HG03439 (cell line): ENCODE results near the gene THRB.

Experiments
- ATAC-seq: cut with Tn5 transposase; IDR thresholded peaks from one replicate; pipeline ENCODE4 v1.9.1; 2021; ENCODE audit warnings: mild to moderate bottlenecking, moderate library complexity; ENCODE audit not compliant: unreplicated experiment

The THRB gene

GRCh38 chr3:24355806-24356205, 138.8 kb downstream of the THRB start:
- ATAC-seq: no peak

GRCh38 chr3:24354230-24354629, 140.4 kb downstream of the THRB start:
- no peak for ATAC-seq

DNA sequence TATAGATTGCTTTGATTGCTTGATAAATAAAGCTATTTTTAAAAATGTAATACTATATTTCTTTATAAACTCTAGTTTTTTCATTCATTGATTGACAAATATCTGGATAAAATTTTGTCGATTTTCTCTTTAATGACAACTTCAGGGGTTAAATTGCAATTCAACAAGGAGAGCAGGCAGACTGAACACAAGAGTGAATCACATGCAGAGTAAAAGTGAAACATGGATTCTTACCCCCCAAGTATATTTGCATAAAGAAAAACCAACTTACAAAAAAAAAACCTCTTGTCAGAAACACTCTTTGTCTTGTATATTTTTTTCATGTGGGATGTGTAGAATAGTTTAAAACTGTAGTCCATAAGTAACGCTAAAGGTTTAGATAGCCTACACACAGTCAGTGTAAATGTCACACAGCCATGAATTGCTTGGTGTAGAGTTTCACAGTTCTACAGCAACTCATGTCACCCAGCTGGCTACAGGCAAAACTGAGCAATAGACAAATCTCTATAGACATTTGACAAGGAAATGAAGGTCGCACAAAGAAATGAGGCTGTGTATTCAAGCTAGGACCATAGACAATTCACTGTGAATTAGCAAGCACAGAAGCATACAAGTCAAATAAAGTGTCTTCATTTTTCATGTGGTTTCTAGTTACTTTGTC, 141.6 kb downstream of the THRB start:
- ATAC-seq: no peak

GRCh38 chr3:24351779-24352469, 142.7 kb downstream of the THRB start:
- ATAC-seq: no peak

- ATAC-seq: no peak
Observed at GRCh38 chr3:24349367-24350019, 145.2 kb downstream of the THRB start.

GRCh38 chr3:24348348-24348747, 146.3 kb downstream of the THRB start:
- no peak for ATAC-seq

- no peak for ATAC-seq
Observed at GRCh38 chr3:24344784-24345439, 149.7 kb downstream of the THRB start.

- ATAC-seq: no peak
Observed at GRCh38 chr3:24343084-24343783, 151.4 kb downstream of the THRB start.

DNA sequence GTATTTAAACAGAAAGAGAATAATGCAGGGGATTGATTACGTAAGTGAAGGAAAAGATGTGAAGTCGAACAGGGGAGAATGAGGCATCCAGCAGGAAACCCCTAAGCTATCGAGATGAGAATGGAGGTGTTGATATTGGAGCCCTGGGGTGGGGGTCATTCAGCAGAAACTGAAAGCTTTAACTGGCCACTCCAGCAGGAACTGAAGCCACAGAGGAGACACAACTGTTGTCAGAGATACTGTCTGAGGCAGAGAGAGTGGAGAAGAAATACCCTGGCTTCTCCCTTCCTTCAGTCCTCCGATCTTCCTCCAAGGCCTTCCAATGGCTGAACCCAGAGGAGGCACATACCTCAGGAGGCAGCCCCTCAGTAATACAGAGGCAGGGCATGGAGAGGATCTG, 152.4 kb downstream of the THRB start:
- no peak for ATAC-seq

DNA sequence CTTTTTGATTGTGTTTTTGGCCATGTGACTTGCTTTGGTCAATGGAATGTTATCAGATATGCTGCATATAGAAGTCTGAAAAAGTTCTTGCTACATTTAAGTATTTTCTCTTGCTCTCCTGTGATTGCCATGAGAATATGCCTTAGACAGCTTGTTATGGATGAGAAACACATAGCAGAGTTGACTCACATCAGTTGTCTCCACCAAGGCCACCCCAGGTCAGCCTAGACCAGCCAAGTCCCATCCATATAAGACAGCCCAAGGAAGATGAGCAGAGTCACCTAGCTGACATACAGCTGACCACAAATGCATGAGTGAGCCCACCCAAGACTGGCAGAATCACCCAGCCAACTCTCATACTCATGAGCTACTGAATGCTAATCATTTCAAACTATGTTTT, 153.0 kb downstream of the THRB start:
- ATAC-seq: no peak

- no peak for ATAC-seq
Observed at GRCh38 chr3:24340966-24341365, 153.7 kb downstream of the THRB start.

- ATAC-seq: no peak
Observed at GRCh38 chr3:24340161-24340560, 154.5 kb downstream of the THRB start.

DNA sequence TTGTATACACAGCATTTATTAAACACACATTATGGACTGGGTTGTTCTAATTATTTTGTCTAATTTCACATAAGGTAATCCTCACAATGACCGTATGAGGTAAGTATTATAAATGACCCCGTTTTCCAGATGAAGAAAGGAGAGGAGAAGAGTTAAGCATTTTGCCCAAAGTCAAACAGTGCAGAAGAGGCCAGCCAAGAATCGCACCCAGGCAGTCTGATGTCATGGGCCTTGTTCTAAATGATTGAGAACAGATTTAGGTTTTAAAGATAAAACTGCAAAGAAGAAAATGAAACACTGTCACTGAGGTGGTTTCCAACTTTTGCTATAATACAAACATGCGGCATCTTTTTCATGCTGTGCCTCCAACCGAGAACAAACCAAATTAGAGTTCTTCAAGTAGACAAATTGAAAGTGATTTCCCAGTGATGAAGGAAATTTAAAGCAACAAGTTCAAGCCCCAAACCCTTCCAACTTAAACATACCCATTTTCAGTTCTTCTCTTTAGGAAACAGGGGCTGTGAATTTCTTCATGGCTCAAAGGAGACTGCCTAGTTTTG, 155.3 kb downstream of the THRB start:
- ATAC-seq: no peak

DNA sequence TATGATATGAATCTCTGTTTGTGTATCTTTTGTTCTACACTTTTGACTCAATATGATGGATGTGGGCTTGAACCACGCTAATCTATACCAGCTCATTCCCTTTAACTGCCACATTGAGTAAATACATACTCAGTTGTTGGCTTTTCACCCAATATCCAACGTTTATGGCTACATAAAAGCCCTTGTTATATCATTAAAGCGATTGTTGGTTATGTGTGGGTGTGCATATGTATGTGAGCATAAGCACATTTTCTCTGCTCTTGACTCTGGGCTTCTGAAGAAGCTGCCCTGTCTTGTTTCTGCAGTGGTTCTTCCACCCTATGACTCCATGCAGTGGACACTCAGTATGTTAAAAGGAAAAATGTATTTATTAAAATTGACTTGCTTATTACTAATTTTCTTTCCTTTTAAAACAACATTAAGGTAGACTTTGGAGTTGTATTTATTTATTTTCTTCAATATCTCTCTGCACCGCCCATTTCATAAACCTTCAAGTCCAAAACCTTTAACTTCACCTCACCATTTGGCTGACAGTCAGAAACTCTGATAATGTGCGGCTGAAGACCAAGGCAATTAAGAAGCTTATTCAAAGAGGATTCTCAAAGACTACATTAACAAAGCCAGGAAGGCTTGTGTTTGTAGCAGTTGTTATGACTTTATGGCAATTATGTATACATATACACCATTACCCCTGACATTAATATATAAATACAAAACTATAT, 156.1 kb downstream of the THRB start:
- ATAC-seq: no peak

DNA sequence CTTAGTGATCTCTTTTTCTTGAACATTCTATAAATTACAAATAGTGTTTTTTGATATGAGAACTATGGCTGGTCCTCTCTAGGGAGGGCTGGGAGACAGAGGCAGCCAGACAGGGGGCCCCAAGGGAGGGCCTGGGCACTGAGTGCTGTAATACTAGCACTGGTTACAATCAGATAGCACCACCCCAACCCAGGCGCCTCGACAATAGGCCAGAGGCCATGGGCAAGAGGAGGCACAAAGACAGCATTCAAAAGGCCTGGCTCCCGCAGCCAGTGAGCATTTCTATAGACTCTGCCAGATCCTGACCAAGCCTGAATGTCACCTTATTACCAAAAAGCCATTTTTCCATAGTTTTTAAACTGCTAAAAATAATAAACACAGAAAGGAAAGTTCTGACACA, 158.5 kb downstream of the THRB start:
- ATAC-seq: no peak

GRCh38 chr3:24332092-24332491, 162.6 kb downstream of the THRB start:
- ATAC-seq: no peak

GRCh38 chr3:24323272-24323671, 171.4 kb downstream of the THRB start:
- ATAC-seq: no peak

DNA sequence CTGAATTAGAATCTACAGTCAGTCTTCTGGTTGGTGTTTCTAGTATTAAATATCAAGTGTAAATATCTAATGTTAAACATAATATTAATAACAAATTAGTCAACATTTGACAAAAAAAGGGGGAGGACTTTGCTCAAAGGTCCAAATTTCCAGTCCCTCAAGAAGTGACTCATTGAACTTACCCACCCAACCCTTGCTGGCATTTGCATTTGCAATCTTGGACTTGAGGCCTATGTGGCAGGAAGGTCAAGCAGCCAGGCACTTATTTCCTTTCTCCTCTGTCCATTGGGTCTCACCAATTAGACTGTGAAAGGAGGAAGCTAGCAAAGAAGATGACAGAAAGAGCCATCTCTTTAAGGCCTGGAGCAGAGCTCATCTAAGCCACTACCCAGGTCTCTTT, 174.0 kb downstream of the THRB start:
- no peak for ATAC-seq

DNA sequence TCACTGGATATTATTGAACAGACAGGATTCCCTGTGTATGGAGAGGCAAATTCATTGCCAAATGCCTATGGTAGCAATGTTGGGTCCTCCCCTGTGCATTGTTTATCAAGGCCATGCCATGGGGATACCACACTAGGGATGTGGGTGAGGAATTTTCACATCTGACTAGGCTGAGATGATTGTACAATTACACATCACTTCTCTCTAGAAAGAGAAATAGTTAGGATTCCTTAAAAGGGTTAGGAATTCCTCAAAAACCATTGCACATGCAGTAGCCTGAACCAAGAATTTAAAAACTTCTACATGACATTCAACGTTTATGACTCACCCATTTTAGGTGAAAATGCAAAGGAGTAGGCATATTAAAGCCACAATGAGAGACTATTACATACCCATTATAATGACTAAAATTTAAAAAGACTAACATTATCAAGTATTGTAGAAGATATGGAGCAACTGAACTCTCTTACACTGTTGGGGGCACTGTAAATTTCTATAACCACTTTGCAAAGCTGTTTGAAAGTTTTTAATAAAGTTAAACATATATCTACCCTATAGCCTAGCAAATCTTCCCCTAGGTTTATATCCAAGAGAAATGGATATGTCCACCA, 175.9 kb downstream of the THRB start:
- ATAC-seq: no peak

DNA sequence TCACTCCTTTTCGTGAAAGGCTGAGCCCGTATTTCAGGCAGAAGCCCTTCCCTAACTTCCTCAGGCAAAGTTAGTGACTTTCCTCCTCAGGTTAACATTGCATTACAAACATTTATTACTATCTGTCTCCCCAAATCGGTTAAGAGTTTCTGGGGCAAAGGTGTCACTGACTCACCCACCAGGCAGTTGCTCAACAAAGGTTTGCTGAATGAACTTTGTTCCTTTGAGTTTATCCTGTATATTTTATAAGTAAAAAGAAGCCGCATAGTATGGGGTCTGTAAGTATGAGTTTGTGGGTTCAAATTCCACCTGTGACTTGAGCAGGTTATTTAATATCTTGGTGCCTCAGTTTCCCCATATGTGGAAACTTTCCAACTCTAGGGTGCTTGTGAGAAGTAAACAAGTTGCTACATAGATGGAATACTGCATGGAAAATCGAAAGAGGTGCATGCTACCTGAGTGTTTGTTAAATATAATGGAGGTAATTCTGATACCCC, 177.7 kb downstream of the THRB start:
- no peak for ATAC-seq
